Measurements from ENCODE around the gene SMARCC1.
"Not testable (repeated sequence)": the region's sequence is repeated elsewhere in the genome, so short reads cannot be mapped to it uniquely, and the experiment has no call there.

SMARCC1 gene

DNA sequence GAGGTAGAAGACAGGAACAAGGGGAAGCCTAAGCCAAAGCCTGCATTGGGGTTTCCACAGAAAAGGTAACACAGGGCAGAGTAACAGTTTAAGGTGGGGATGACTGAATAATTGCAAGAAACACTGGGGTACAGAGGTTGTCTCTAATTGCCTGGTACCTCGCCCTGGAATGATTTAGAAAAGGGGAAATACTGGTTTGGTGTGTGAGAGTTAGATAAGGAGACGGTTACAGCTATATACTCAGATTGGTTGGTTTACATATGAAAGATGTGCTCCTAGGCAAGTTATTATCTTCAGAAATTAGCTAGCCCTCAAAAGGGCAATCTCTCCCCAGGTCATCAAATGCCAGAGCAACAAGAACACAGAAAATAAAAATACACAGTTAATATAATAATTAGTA, 58.8 kb downstream of the SMARCC1 start:
- no peak overlapping the region for H2AFZ ChIP-seq (ENCODE audit: low read length)
- H3K4me3 ChIP-seq (ENCODE audit: low read length) = no peak overlapping the region
- H3K9me3 ChIP-seq (replicated peaks; ENCODE audit: insufficient read depth, low read length) = no peaks in the 10 kb centered on the region
- no peak for DNase-seq
- H3K79me2 ChIP-seq (ENCODE audit: low read length) = peaks cover 11% of the 10 kb centered on the region; the same call in 1 of the 2 replicates
- TF ChIP-seq EZH2 (optimal IDR thresholded peaks at IDR 0.05; ENCODE audit: low read depth, low read length) (no peak), EZH2phosphoT487 (IDR thresholded peaks at IDR 0.05; ENCODE audit: low read length) (no peak)
- TF ChIP-seq, protein P1, sequence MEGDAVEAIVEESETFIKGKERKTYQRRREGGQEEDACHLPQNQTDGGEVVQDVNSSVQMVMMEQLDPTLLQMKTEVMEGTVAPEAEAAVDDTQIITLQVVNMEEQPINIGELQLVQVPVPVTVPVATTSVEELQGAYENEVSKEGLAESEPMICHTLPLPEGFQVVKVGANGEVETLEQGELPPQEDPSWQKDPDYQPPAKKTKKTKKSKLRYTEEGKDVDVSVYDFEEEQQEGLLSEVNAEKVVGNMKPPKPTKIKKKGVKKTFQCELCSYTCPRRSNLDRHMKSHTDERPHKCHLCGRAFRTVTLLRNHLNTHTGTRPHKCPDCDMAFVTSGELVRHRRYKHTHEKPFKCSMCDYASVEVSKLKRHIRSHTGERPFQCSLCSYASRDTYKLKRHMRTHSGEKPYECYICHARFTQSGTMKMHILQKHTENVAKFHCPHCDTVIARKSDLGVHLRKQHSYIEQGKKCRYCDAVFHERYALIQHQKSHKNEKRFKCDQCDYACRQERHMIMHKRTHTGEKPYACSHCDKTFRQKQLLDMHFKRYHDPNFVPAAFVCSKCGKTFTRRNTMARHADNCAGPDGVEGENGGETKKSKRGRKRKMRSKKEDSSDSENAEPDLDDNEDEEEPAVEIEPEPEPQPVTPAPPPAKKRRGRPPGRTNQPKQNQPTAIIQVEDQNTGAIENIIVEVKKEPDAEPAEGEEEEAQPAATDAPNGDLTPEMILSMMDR (IDR thresholded peaks at IDR 0.05; ENCODE audit: low read length) = no peak
- H4K20me1 ChIP-seq (ENCODE audit: insufficient read depth, low read length) = no peaks in the 10 kb centered on the region; the same call in 1 of the 2 replicates
- H3K27ac ChIP-seq (ENCODE audit: low read length) = no peak overlapping the region
- H3K4me1 ChIP-seq (ENCODE audit: low read length) = no peaks in the 10 kb centered on the region; the same call in 1 of the 2 replicates
- H3F3A ChIP-seq (ENCODE audit: insufficient read depth, low read length) = no peaks in the 10 kb centered on the region
- no peak overlapping the region for H3K9ac ChIP-seq (ENCODE audit: low read length)
- no peaks in the 10 kb centered on the region; the same call in 1 of the 2 replicates for H3K36me3 ChIP-seq (replicated peaks; ENCODE audit: insufficient read depth, low read length)
- no peaks in the 10 kb centered on the region for H3K27me3 ChIP-seq (replicated peaks; ENCODE audit: insufficient read depth, low read length)
- H3K4me2 ChIP-seq (ENCODE audit: low read depth, low read length) = no peak overlapping the region
- no peaks in the 10 kb centered on the region for H3K9me2 ChIP-seq (replicated peaks; ENCODE audit: insufficient read depth, low read length)

DNA sequence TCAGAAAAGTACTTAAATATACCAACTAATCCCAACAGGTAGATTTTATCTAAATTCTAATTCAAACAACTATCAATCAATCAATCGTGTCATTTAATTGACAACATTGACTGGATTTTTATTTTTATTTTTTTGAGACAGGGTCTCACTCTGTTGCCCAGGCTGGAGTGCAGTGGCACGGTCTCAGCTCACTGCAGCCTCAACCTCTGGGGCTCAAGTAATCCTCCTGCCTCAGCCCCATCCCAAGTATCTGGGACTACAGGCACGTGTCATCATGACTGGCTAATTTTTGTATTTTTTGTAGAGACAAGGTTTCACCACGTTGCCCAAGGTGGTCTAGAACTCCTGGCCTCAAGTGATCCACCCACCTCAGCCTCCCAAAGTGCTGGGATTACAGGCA, 64.2 kb downstream of the SMARCC1 start:
- not testable (repeated sequence) for H4K20me1 ChIP-seq (ENCODE audit: insufficient read depth, low read length); H3K9me3 ChIP-seq (replicated peaks; ENCODE audit: insufficient read depth, low read length); H2AFZ ChIP-seq (ENCODE audit: low read length); H3F3A ChIP-seq (ENCODE audit: insufficient read depth, low read length); H3K9me2 ChIP-seq (replicated peaks; ENCODE audit: insufficient read depth, low read length); H3K4me2 ChIP-seq (ENCODE audit: low read depth, low read length); H3K9ac ChIP-seq (ENCODE audit: low read length); H3K4me1 ChIP-seq (ENCODE audit: low read length); DNase-seq; H3K36me3 ChIP-seq (replicated peaks; ENCODE audit: insufficient read depth, low read length); H3K27me3 ChIP-seq (replicated peaks; ENCODE audit: insufficient read depth, low read length); H3K27ac ChIP-seq (ENCODE audit: low read length); H3K4me3 ChIP-seq (ENCODE audit: low read length)
- H3K79me2 ChIP-seq (ENCODE audit: low read length) = peaks cover 28% of the 10 kb centered on the region

DNA sequence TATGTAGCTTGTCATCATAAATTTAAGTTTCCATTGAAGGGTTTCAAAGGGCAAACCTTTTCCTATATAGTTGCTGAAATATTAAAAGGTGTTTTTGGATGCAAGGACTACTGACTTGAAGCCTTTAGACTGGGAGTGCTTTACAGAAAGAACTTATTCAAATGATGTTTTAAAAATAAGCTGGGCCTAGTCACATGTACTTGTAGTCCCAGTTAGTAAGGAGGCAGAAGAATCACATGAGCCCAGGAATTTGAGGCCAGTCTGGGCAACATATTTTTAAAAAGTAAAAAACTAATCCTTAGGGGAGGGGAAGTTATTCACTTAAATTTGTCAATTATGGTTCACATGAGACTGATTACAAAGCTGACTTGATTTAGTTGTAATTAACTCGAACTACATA, 65.0 kb downstream of the SMARCC1 start:
- H3K27ac ChIP-seq (ENCODE audit: low read length) = no peak overlapping the region
- H3K27me3 ChIP-seq (replicated peaks; ENCODE audit: insufficient read depth, low read length) = no peaks in the 10 kb centered on the region
- H3K9ac ChIP-seq (ENCODE audit: low read length) = no peak overlapping the region
- H3K9me2 ChIP-seq (replicated peaks; ENCODE audit: insufficient read depth, low read length) = no peaks in the 10 kb centered on the region
- no peaks in the 10 kb centered on the region for H3K9me3 ChIP-seq (replicated peaks; ENCODE audit: insufficient read depth, low read length)
- H4K20me1 ChIP-seq (ENCODE audit: insufficient read depth, low read length) = no peaks in the 10 kb centered on the region; the same call in 1 of the 2 replicates
- H3K79me2 ChIP-seq (ENCODE audit: low read length) = peaks cover 24% of the 10 kb centered on the region
- no peaks in the 10 kb centered on the region for H3F3A ChIP-seq (ENCODE audit: insufficient read depth, low read length)
- no peak overlapping the region for H3K4me3 ChIP-seq (ENCODE audit: low read length)
- no peak overlapping the region for H3K4me2 ChIP-seq (ENCODE audit: low read depth, low read length)
- no peak for DNase-seq
- H3K36me3 ChIP-seq (replicated peaks; ENCODE audit: insufficient read depth, low read length) = no peaks in the 10 kb centered on the region; the same call in 1 of the 2 replicates
- H3K4me1 ChIP-seq (ENCODE audit: low read length) = no peaks in the 10 kb centered on the region; the same call in 1 of the 2 replicates
- TF ChIP-seq, protein P1 (IDR thresholded peaks at IDR 0.05; ENCODE audit: low read length) = no peak
- no peak for TF ChIP-seq EZH2phosphoT487 (IDR thresholded peaks at IDR 0.05; ENCODE audit: low read length)
- no peak for TF ChIP-seq EZH2 (optimal IDR thresholded peaks at IDR 0.05; ENCODE audit: low read depth, low read length)
- H2AFZ ChIP-seq (ENCODE audit: low read length) = no peak overlapping the region

DNA sequence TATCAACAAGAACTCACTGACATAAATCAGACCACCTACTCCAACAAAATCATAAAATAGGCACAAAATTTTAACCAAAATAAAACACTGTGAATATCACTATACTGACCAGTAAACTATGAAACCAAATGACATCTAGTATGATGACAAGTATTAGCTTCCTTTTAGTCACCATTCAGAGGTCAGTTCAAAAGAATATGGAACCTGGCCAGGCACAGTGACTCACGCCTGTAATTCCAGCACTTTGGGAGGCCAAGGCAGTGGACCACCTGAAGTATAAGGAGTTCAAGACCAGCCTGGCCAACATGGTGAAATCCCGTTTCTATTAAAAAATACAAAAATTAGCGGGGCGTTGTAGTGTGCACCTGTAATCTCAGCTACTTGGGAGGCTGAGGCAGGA, 65.8 kb downstream of the SMARCC1 start:
- H3K36me3 ChIP-seq (replicated peaks; ENCODE audit: insufficient read depth, low read length) = no peaks in the 10 kb centered on the region; the same call in 1 of the 2 replicates
- no peaks in the 10 kb centered on the region for H3K4me1 ChIP-seq (ENCODE audit: low read length)
- H3F3A ChIP-seq (ENCODE audit: insufficient read depth, low read length) = no peaks in the 10 kb centered on the region
- H3K27ac ChIP-seq (ENCODE audit: low read length) = no peak overlapping the region
- peaks cover 30% of the 10 kb centered on the region for H3K79me2 ChIP-seq (ENCODE audit: low read length)
- H3K27me3 ChIP-seq (replicated peaks; ENCODE audit: insufficient read depth, low read length) = no peaks in the 10 kb centered on the region
- no peak overlapping the region for H3K4me2 ChIP-seq (ENCODE audit: low read depth, low read length)
- H2AFZ ChIP-seq (ENCODE audit: low read length) = no peak overlapping the region
- no peaks in the 10 kb centered on the region for H3K9me2 ChIP-seq (replicated peaks; ENCODE audit: insufficient read depth, low read length)
- H4K20me1 ChIP-seq (ENCODE audit: insufficient read depth, low read length) = no peaks in the 10 kb centered on the region; the same call in 1 of the 2 replicates
- DNase-seq = no peak
- TF ChIP-seq EZH2phosphoT487 (IDR thresholded peaks at IDR 0.05; ENCODE audit: low read length) (no peak), EZH2 (optimal IDR thresholded peaks at IDR 0.05; ENCODE audit: low read depth, low read length) (no peak)
- TF ChIP-seq, protein P1 (IDR thresholded peaks at IDR 0.05; ENCODE audit: low read length) = no peak
- H3K4me3 ChIP-seq (ENCODE audit: low read length) = no peak overlapping the region
- H3K9me3 ChIP-seq (replicated peaks; ENCODE audit: insufficient read depth, low read length) = no peaks in the 10 kb centered on the region
- no peak overlapping the region for H3K9ac ChIP-seq (ENCODE audit: low read length)
